ENCODE measurements around the gene RIMBP2. TPM values are rescaled to one million over a fixed set of nuclear protein-coding genes. Genes with fewer than 3 reads are reported as not detected.

The RIMBP2 gene
- total and polyA plus RNA-seq, 2 experiments from 2014 or later, result 0.31 to 0.37 TPM

- TF ChIP-seq NANOG (IDR thresholded peaks at IDR 0.05; ENCODE audit: borderline replicate concordance) (no peak), EZH2phosphoT487 (IDR thresholded peaks at IDR 0.05; ENCODE audit: unreplicated experiment) (no peak), REST (IDR thresholded peaks at IDR 0.05; ENCODE audit: unreplicated experiment) (no peak), POLR2AphosphoS5 (IDR thresholded peaks at IDR 0.05; ENCODE audit: low read depth) (no peak), ETS1 (IDR thresholded peaks at IDR 0.05) (no peak), CREB1 (CRISPR knock-in tag; IDR thresholded peaks at IDR 0.05; ENCODE audit: low read depth) (no peak), EZH2 (IDR thresholded peaks at IDR 0.05; ENCODE audit: low read depth, unreplicated experiment) (no peak), ZNF462 (CRISPR knock-in tag; IDR thresholded peaks at IDR 0.05) (no peak), STAT1 (IDR thresholded peaks at IDR 0.05; ENCODE audit: unreplicated experiment) (no peak), CTCF (conservative IDR thresholded peaks at IDR 0.05; ENCODE audit: low read depth in 2 of 2) (no peak), ZNF331 (CRISPR knock-in tag; IDR thresholded peaks at IDR 0.05; ENCODE audit: low read depth) (no peak), JUNB (IDR thresholded peaks at IDR 0.05; ENCODE audit: unreplicated experiment) (no peak), ZNF114 (CRISPR knock-in tag; IDR thresholded peaks at IDR 0.05) (no peak)
Observed at GRCh38 chr12:130664772-130665171, 51.3 kb downstream of the RIMBP2 start.

More at GRCh38 chr12:130664772-130665171, 51.3 kb downstream of the RIMBP2 start:
- no peak overlapping the region for H3K4me3 Mint-ChIP-seq
- peaks cover 2% of the 10 kb centered on the region for H3K27me3 Mint-ChIP-seq (ENCODE audit: insufficient read depth, low read depth, poor library complexity)
- DNase-seq (ENCODE audit: low spot score), result no peak
- ATAC-seq, result no peak
- no peak overlapping the region for H3K27ac Mint-ChIP-seq
- no peaks in the 10 kb centered on the region for H3K4me1 Mint-ChIP-seq
- H3K9me2 ChIP-seq (ENCODE audit: insufficient read depth), result no peaks in the 10 kb centered on the region
- H3K36me3 Mint-ChIP-seq (ENCODE audit: low read depth), result peaks cover 37% of the 10 kb centered on the region
- peaks cover 89% of the 10 kb centered on the region for H3K9me3 Mint-ChIP-seq
- no peak overlapping the region for H2AFZ ChIP-seq
- no peak overlapping the region for H3K4me2 ChIP-seq
- no peaks in the 10 kb centered on the region for H4K20me1 ChIP-seq (replicated peaks; ENCODE audit: insufficient read depth)
- H3K4me3 ChIP-seq, result no peak overlapping the region
- no peaks in the 10 kb centered on the region for H3K79me2 ChIP-seq (replicated peaks; ENCODE audit: insufficient read depth)
- no peaks in the 10 kb centered on the region for H3F3A ChIP-seq (replicated peaks; ENCODE audit: low read depth)
- H3K27me3 ChIP-seq (ENCODE audit: insufficient read depth), result no peaks in the 10 kb centered on the region
- H3K4me1 ChIP-seq (ENCODE audit: insufficient read depth), result no peaks in the 10 kb centered on the region
- H3K36me3 ChIP-seq (ENCODE audit: insufficient read depth), result no peaks in the 10 kb centered on the region
- H3K27ac ChIP-seq (ENCODE audit: low read depth), result no peak overlapping the region
